WTC11 (cell line): ENCODE results near the gene ADAM8.
"Not testable (repeated sequence)": the region's sequence is repeated elsewhere in the genome, so short reads cannot be mapped to it uniquely, and the experiment has no call there.

ENCODE experiments used
- E2F4 ChIP-seq: sonication (generic); formaldehyde crosslinking; IDR thresholded peaks from 2 replicates; pipeline ENCODE4 v1.8.1; 2022; ENCODE audit warnings: low read depth, mild to moderate bottlenecking, moderate library complexity, missing genetic modification reagents, borderline replicate concordance
- JUN ChIP-seq: sonication (generic); formaldehyde crosslinking; IDR thresholded peaks from 2 replicates; pipeline ENCODE4 v1.8.0; 2023; ENCODE audit warnings: mild to moderate bottlenecking, missing genetic modification reagents
- NR1H2 ChIP-seq: sonication (generic); formaldehyde crosslinking; IDR thresholded peaks from 2 replicates; pipeline ENCODE4 v1.9.0; 2021; ENCODE audit warnings: mild to moderate bottlenecking, moderate library complexity, missing genetic modification reagents
- USF2 ChIP-seq: sonication (generic); formaldehyde crosslinking; IDR thresholded peaks from 2 replicates; pipeline ENCODE4 v1.8.1; 2023; ENCODE audit warnings: mild to moderate bottlenecking, missing genetic modification reagents, moderate library complexity
- TF ChIP-seq, protein P1 (sequence below): fragments of 200-600 bp; IDR thresholded peaks from 2 replicates; pipeline ENCODE4 v1.8.0; 2022; ENCODE audit warnings: antibody characterized with exemption

- not testable (repeated sequence) for TF ChIP-seq NR1H2 (CRISPR knock-in tag); USF2 (CRISPR knock-in tag); E2F4 (CRISPR knock-in tag); JUN
- TF ChIP-seq, protein P1, sequence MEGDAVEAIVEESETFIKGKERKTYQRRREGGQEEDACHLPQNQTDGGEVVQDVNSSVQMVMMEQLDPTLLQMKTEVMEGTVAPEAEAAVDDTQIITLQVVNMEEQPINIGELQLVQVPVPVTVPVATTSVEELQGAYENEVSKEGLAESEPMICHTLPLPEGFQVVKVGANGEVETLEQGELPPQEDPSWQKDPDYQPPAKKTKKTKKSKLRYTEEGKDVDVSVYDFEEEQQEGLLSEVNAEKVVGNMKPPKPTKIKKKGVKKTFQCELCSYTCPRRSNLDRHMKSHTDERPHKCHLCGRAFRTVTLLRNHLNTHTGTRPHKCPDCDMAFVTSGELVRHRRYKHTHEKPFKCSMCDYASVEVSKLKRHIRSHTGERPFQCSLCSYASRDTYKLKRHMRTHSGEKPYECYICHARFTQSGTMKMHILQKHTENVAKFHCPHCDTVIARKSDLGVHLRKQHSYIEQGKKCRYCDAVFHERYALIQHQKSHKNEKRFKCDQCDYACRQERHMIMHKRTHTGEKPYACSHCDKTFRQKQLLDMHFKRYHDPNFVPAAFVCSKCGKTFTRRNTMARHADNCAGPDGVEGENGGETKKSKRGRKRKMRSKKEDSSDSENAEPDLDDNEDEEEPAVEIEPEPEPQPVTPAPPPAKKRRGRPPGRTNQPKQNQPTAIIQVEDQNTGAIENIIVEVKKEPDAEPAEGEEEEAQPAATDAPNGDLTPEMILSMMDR = not testable (repeated sequence)
These were observed 54.9 kb downstream of the ADAM8 start for GRCh38 chr10:133221756-133222155.
